Adipocyte (in vitro differentiated cells): ENCODE measurements around the gene TMEM156.

Source experiments
- DNase-seq: peaks from one replicate; pipeline ENCODE4 v3.0.0-alpha.2; 2015; ENCODE audit warnings: low read depth
- H3K27me3 ChIP-seq: replicated peaks from 2 replicates; pipeline ENCODE4 v1.7.0; 2013; ENCODE audit warnings: mild to moderate bottlenecking, low read length, moderate library complexity; ENCODE audit not compliant: control insufficient read depth, insufficient read depth
- H3K36me3 ChIP-seq: 2 replicates; pipeline ENCODE4 v1.7.0; 2013; ENCODE audit warnings: low read length, mild to moderate bottlenecking, moderate library complexity; ENCODE audit not compliant: control insufficient read depth, insufficient read depth, severe bottlenecking
- H3K4me1 ChIP-seq: 2 replicates; pipeline ENCODE4 v1.7.0; 2013; ENCODE audit warnings: mild to moderate bottlenecking, low read length, moderate library complexity; ENCODE audit not compliant: control insufficient read depth, insufficient read depth
- H3K4me3 ChIP-seq: 2 replicates; pipeline ENCODE4 v1.7.0; 2013; ENCODE audit warnings: mild to moderate bottlenecking, low read length, moderate library complexity
- H3K9ac ChIP-seq: 2 replicates; pipeline ENCODE4 v1.7.0; 2013; ENCODE audit warnings: mild to moderate bottlenecking, low read length, moderate library complexity
- H3K9me3 ChIP-seq: 2 replicates; pipeline ENCODE4 v1.7.0; 2013; ENCODE audit warnings: mild to moderate bottlenecking, low read length, moderate library complexity; ENCODE audit not compliant: control insufficient read depth

TMEM156 gene

GRCh38 chr4:39054497-39054896 lies 22.3 kb upstream of the TMEM156 start:
- Histone ChIP-seq H3K27me3 (no peaks in the 10 kb centered on the region), H3K4me3 (no peak overlapping the region), H3K36me3 (no peaks in the 10 kb centered on the region), H3K9ac (no peak overlapping the region), H3K4me1 (no peaks in the 10 kb centered on the region), H3K9me3 (no peaks in the 10 kb centered on the region)
- no peak for DNase-seq

- Histone ChIP-seq H3K27me3 (no peaks in the 10 kb centered on the region), H3K9ac (no peak overlapping the region), H3K9me3 (no peaks in the 10 kb centered on the region), H3K36me3 (no peaks in the 10 kb centered on the region), H3K4me3 (no peak overlapping the region), H3K4me1 (no peaks in the 10 kb centered on the region)
- DNase-seq, result no peak
Observed at GRCh38 chr4:39053983-39054382, 21.8 kb upstream of the TMEM156 start.

DNA sequence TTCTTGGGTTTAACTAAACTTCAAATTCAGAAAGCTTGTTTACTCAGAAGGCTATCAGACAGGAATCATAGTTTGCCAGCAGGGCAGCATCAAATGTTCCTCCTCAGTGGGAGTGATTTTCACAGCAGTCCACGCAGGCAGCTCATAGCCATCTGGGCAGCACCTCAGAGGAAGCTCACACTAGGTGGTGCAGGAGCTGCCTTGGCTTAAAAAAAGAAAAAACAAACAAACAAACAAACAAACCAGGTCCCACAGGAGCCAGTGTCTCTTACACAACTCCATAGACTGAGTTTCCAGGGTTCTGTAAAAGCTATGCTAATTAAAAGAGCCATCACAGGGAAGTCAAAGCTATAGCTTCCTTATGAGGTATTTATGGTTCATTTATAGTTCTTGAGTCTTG lies 19.3 kb upstream of the TMEM156 start:
- no peak overlapping the region for H3K4me3 ChIP-seq
- H3K9ac ChIP-seq, result no peak overlapping the region
- no peaks in the 10 kb centered on the region for H3K27me3 ChIP-seq
- no peaks in the 10 kb centered on the region for H3K9me3 ChIP-seq
- H3K4me1 ChIP-seq, result no peaks in the 10 kb centered on the region
- H3K36me3 ChIP-seq, result no peaks in the 10 kb centered on the region
- no peak for DNase-seq

GRCh38 chr4:39050590-39050989 lies 18.4 kb upstream of the TMEM156 start:
- no peak for DNase-seq
- Histone ChIP-seq H3K4me1 (peaks cover 6% of the 10 kb centered on the region), H3K9ac (no peak overlapping the region), H3K27me3 (no peaks in the 10 kb centered on the region), H3K36me3 (no peaks in the 10 kb centered on the region), H3K4me3 (no peak overlapping the region), H3K9me3 (no peaks in the 10 kb centered on the region)

DNA sequence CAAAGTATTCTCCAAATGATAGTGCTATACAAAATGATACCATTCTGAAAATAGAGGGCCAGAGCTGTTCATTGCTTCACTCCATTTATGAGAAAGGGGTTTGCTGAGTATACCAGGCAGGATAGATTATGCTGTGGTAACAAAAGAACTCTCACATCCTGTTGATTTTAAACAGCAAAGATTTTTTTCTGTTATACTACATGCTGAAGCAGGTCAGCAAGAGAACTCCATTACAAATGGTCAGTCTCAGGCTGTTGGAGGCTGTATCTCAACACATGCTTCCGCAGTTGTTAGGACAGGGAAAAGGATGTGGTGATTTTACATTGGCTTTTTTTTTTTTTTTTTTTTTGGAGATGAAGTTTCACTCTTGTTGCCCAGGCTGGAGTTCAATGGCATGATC lies 16.1 kb upstream of the TMEM156 start:
- DNase-seq, result no peak
- no peak overlapping the region for H3K9ac ChIP-seq
- H3K36me3 ChIP-seq, result no peaks in the 10 kb centered on the region
- H3K4me1 ChIP-seq, result peaks cover 6% of the 10 kb centered on the region
- no peak overlapping the region for H3K4me3 ChIP-seq
- H3K27me3 ChIP-seq, result no peaks in the 10 kb centered on the region
- H3K9me3 ChIP-seq, result no peaks in the 10 kb centered on the region

- no peak overlapping the region for H3K4me3 ChIP-seq
- peak; percentile 53 for DNase-seq
- H3K9ac ChIP-seq, result no peak overlapping the region
- H3K9me3 ChIP-seq, result no peaks in the 10 kb centered on the region
- no peaks in the 10 kb centered on the region for H3K27me3 ChIP-seq
- H3K4me1 ChIP-seq, result peaks cover 6% of the 10 kb centered on the region
- H3K36me3 ChIP-seq, result no peaks in the 10 kb centered on the region
Observed at GRCh38 chr4:39047681-39048080, 15.5 kb upstream of the TMEM156 start.

DNA sequence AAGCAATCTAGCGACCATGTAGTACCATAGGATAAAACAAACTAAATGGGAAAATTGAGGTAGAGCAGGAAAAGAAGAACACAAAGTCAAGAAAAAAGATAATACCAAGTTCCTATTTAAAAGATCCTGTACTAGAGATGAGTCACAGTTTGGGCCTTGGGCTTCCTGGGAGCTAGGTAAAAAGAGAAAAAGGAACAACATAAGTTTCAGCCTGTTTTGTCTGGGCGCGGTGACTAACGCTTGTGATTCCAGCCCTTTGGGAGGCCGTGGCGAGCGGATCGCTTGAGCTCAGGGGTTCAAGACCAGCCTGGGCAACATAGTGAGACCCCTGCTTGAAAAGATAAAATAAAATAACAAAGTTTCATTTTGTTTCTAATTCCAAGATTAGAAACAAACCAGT lies 14.0 kb upstream of the TMEM156 start:
- no peaks in the 10 kb centered on the region for H3K27me3 ChIP-seq
- no peaks in the 10 kb centered on the region for H3K9me3 ChIP-seq
- H3K4me3 ChIP-seq, result peak overlapping the region; percentile 90
- peak overlapping the region; percentile 87 for H3K9ac ChIP-seq
- DNase-seq, result no peak
- H3K36me3 ChIP-seq, result no peaks in the 10 kb centered on the region
- H3K4me1 ChIP-seq, result peaks cover 6% of the 10 kb centered on the region

DNA sequence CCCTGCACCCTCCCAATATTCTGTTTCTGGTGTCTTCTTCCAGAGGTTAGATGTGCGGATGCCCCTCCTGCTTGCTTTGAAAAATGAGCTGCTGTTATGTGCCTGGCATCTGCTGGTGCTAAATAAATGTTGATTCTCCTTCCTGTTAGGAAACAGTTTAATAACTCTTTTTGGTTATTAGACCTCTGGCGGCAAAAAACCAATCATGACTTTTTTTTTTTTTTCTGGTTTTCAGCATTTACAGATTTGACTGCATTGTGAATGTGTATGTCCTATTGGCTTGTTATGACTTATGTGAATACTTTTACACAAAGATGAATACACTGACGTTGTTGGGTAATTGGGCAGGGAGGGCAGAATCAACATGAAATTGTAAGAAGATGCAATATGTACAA lies 13.6 kb upstream of the TMEM156 start:
- DNase-seq, result no peak
- Histone ChIP-seq H3K27me3 (no peaks in the 10 kb centered on the region), H3K4me3 (peak overlapping the region; percentile 90), H3K9ac (peak overlapping the region; percentile 87), H3K36me3 (no peaks in the 10 kb centered on the region), H3K9me3 (no peaks in the 10 kb centered on the region), H3K4me1 (peaks cover 6% of the 10 kb centered on the region)

DNA sequence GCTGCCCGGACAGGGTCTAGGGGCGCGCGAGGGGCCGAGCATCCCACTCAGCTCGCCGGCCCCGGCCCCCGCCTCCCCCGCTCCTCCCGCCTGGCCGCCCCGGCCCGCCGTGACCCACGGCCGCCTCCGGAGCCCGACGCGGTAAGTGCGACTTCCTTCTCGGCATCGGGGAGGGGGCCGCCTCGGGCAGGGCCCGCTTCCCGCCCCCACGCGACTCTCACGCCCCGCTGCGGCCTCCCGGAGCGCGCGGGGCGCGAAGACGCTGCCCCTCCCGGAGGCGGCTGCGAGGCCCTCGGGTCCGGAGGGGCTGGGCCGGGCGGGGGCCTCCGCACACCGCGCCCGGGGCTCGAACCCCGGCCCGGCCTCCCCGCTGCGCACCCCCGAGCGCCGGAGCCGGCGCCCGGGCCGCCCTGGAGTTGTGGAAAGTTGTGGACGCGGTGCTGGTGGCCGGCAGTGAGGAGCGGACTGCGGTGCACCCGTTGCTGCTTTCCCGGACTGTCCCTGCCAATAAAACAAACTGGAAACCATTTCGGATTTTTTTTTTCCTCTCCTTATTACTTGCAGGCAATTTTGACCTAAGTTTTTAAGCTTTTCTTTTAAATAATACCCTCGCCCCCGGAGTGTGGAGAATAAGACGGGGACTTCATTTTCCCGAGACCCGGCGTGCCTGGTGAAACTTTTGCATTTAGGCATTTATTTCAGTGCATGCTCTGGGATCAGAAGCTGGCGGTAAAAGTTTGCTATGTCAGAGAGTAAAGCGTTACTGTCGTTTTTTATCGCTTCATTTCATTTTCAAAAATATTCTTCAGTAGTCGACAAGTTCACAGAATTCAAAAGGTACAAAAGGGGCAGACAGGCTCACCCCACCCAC lies 13.0 kb upstream of the TMEM156 start:
- H3K9me3 ChIP-seq, result no peaks in the 10 kb centered on the region
- H3K4me1 ChIP-seq, result peaks cover 6% of the 10 kb centered on the region
- no peaks in the 10 kb centered on the region for H3K36me3 ChIP-seq
- H3K27me3 ChIP-seq, result no peaks in the 10 kb centered on the region
- DNase-seq, result peak; percentile 70
- H3K4me3 ChIP-seq, result peak overlapping the region; percentile 90
- H3K9ac ChIP-seq, result peak overlapping the region; percentile 87

DNA sequence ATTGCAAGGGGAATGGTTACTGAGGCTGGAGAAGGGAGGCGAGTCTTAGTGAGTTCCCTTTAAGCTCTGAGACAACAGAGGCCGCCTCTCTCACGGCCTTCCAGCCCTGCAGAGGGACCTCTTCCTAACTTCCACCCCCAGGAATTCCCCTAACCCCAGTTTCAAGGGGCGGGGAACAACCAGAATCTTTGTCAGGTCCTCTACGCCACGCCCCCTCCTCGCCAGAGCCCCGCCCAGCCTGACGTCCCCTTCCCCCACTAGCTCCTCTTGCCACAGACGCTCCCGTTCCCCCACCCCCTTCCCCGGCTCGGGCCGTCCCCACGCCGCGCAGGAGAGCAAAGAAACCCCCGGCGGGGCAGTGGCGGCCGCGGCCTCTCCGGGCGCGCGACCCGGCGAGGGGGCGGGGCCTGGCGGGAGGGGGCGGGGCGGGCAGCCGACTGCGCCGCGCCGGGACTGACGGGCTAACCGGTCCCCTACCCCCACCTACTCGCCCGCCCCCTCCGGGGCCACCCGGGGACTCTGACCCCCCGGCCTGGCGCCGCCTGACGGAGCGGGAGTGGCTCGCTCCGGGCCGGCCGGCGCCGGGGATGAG lies 12.3 kb upstream of the TMEM156 start:
- Histone ChIP-seq H3K36me3 (no peaks in the 10 kb centered on the region), H3K27me3 (no peaks in the 10 kb centered on the region), H3K4me3 (peak overlapping the region; percentile 90), H3K4me1 (peaks cover 6% of the 10 kb centered on the region), H3K9me3 (no peaks in the 10 kb centered on the region), H3K9ac (peak overlapping the region; percentile 87)
- DNase-seq, result peak; percentile 95

- H3K9me3 ChIP-seq, result no peaks in the 10 kb centered on the region
- no peaks in the 10 kb centered on the region for H3K36me3 ChIP-seq
- peaks cover 6% of the 10 kb centered on the region for H3K4me1 ChIP-seq
- peak overlapping the region; percentile 80 for H3K4me3 ChIP-seq
- peak; percentile 49 for DNase-seq
- no peaks in the 10 kb centered on the region for H3K27me3 ChIP-seq
- peak overlapping the region; percentile 71 for H3K9ac ChIP-seq
Observed at GRCh38 chr4:39043861-39044363, 11.7 kb upstream of the TMEM156 start.
